CD1c-positive myeloid dendritic cell (primary cell): ENCODE results near the gene ARSJ.
A peak's percentile ranks its signal among the peaks of the same experiment; 100 is the strongest.
"Not testable (repeated sequence)": the region's sequence is repeated elsewhere in the genome, so short reads cannot be mapped to it uniquely, and the experiment has no call there.

Experiments used
- DNase-seq: peaks from one replicate; pipeline ENCODE4 v3.0.0-alpha.2; 2016; ENCODE audit errors: extremely low spot score

The ARSJ gene

GRCh38 chr4:113958766-113959538 is 20.5 kb downstream of the ARSJ start:
- no peak for DNase-seq

GRCh38 chr4:113957956-113958355 is 21.5 kb downstream of the ARSJ start:
- DNase-seq = no peak

GRCh38 chr4:113955948-113956347 is 23.5 kb downstream of the ARSJ start:
- no peak for DNase-seq

GRCh38 chr4:113955411-113955810 is 24.0 kb downstream of the ARSJ start:
- DNase-seq = no peak

DNA sequence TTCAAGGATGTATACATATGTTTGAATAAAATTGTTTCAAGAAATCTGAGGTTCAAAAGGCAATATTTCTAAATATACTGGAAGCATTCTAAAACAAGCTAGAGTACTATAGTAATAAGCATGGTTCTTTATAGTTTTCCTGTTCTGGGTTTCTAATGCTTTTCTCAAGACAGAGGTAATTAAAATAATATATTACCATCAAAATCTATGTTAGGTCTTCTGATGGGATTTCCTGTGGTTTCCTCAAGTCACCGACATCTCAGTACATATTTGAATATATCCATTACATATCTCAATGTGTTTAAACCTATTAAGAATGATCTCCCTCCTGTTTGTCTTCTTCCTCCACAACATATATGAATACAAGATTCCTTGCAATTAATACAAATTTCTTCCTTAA is 25.6 kb downstream of the ARSJ start:
- no peak for DNase-seq

DNA sequence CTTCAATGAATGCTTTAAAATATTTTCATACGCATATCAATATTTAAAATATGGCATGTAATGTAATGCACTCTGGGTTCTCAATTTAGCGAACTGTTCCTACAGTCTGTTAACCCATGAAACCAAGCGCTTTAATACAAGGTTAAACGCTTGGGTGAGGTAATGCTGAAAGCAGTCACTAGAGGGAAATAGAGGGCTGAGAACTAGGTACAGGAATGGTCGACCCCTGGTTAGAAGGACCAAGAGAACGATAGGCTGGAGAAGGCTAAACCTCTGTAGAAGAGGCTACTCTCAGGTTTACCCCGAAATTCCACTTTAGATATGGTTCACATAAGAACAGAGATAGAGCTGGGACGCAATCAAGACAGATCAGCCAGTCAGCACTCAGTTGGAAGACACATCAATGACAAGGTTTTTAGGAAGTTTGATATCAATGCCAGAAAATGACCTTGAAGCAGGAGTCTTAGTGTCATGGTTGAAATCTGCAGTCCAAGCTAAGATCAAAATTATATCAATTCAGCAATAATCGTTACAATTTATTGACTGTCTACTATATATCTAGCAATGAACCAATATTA is 26.9 kb downstream of the ARSJ start:
- peak; percentile 28 for DNase-seq

- DNase-seq = no peak
Observed at GRCh38 chr4:113951263-113951662, 28.2 kb downstream of the ARSJ start.

- DNase-seq = no peak
Observed at GRCh38 chr4:113950207-113950606, 29.2 kb downstream of the ARSJ start.

DNA sequence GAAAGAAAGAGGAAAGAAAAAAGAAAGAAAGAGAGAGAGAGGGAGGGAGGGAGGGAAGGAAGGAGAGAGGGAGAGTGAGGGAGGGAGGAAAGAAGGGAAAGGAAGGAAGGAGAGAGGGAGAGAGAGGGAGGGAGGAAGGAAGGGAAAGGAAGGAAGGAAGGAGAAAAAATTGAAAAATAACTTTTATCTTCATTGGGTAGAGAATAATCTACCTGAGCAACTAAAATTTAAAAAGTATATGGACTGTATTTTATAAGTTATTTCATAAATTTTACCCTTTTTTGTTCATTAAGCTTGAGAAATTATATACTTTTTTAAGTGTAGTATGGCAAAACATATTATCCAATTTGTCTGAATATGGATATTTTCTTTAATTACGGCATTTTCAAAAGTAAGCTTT is 32.0 kb downstream of the ARSJ start:
- DNase-seq = no peak

- DNase-seq = no peak
Observed at GRCh38 chr4:113945906-113946305, 33.5 kb downstream of the ARSJ start.

DNA sequence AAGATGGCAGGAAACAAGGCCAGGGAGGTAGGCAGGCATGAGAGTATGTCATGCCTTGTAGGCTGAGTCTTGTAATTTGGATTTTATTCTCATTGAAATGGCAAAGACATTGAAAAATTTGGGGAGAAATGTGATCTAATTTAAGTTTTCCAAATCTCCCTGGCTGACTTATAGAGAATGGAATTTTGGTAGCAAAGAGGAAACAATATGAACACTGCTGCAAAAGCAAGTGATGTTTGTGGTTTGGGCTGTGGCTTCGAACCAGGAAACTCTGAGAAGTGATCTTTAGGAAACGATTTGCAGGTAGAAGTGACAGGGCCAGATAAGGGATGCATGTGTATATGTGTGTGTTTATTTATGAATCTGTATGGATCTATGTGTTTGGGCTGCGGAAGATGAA is 35.6 kb downstream of the ARSJ start:
- DNase-seq = no peak

- no peak for DNase-seq
Observed at GRCh38 chr4:113943085-113943484, 36.4 kb downstream of the ARSJ start.

GRCh38 chr4:113941836-113942235 is 37.6 kb downstream of the ARSJ start:
- no peak for DNase-seq

GRCh38 chr4:113940103-113940502 is 39.3 kb downstream of the ARSJ start:
- not testable (repeated sequence) for DNase-seq

DNA sequence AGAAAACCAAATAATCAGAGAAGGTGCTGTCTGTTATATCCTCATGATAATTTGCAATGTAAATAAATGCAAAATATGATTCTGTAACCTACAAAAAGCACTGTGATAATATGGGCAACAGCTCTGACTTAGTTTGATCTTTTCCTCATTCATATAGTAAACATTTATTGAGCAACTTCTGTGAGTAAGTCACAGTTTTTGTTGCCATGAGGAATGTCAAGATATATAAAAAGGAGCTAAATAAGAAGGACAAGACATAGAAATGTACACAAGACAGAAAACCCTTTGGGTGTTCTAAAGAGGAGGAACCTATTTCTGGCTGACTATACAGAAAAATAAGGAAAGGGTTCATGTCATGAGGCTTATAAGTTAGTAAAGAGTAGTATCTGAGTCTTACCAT is 44.3 kb downstream of the ARSJ start:
- no peak for DNase-seq

GRCh38 chr4:113924706-113925105 is 54.7 kb downstream of the ARSJ start:
- not testable (repeated sequence) for DNase-seq

DNA sequence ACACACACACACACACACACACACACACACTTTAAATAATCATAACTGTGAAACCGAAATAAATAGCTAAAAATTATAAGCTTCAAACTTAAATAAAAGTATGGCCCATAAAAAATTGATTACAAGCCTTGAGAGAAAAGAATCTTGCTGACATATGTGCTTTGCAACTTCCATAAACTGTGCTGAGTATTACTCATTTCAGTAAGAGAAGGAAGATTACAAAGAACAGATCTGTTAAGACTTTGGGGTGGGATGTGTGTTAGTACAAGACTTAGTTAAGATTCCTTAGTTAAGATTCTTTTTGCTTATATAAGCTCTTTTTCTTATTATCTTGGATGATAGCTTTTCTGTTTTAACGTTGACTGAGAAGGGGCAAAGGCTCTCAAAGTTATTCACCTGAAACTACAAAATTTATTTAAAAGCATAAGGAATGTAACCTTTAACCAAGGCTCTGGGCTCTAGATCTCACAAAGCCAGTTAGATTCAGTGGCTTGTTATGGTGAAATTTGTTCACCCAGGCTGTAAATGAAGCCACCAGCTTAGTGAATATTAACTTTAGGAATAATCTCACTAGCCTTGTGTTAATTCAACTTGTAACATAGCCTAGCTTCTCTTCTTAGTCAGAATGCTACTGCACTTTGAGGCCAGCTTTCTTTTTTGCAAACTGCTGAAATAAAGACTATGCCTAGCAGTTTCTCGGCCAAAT is 58.2 kb downstream of the ARSJ start:
- DNase-seq = no peak

GRCh38 chr4:113919611-113920010 is 59.8 kb downstream of the ARSJ start:
- no peak for DNase-seq

GRCh38 chr4:113919145-113919544 is 60.3 kb downstream of the ARSJ start:
- DNase-seq = no peak

DNA sequence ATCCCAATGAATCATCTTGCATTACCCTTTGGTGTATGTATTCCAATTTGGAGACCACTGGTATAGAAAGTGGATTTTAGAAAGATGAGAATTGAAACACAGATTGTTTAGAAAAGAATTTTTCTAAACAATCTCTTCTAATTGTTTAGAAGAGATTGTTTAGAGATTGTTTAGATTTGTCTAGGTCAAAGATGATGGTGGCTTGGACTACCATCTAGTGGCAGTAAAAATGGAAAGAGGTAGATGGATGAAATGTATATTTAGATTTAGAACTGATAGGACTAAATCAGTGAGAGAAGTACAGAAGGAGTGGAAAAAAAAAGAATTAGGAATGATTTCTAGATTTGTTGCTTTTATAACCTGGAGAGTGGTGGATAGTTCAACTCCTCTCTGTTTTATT is 70.6 kb downstream of the ARSJ start:
- DNase-seq = peak; percentile 17

GRCh38 chr4:113907559-113907958 is 71.9 kb downstream of the ARSJ start:
- DNase-seq = no peak

DNA sequence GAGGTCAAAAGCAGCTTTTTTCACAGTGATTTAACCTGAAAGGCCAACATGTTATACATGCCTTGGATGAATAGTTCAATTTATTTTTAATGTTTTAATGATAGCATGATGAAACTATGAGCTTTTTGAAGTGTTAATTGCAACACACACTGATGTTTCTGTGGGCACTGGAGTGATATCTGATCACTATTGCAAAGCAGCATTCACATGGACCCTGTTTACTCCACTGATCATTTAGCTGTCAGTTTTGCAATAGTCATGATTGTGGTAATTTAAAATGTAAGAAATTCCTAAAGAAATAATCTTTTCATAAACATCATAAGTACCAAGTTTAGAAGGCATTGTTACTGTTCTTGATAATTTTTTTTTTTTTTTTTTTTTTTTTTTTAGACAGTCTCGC is 74.1 kb downstream of the ARSJ start:
- no peak for DNase-seq

DNA sequence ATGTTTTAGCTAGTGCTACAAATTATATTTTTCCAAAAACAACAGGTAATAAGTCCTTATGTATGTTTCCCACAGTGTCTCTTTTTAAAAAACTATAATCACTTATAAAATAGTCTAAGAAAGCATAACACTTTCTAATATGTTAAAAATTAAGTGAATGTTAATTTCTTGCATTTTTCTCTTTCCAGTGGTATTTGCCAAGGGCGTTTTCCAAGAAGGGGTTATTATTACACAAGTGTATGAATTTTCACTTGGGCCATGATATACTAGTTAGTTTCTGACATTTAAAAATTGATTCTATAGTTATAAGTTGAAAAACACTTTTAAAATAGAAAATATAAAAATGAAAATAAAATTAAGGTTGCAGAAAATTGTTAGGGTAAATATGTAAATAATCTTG is 74.6 kb downstream of the ARSJ start:
- no peak for DNase-seq
